HG03095 (cell line): ENCODE data around the gene IFNAR1.

Experiments used
- ATAC-seq: cut with Tn5 transposase; IDR thresholded peaks from one replicate; pipeline ENCODE4 v1.9.1; 2021; ENCODE audit warnings: moderate library complexity; ENCODE audit not compliant: unreplicated experiment

IFNAR1 gene

DNA sequence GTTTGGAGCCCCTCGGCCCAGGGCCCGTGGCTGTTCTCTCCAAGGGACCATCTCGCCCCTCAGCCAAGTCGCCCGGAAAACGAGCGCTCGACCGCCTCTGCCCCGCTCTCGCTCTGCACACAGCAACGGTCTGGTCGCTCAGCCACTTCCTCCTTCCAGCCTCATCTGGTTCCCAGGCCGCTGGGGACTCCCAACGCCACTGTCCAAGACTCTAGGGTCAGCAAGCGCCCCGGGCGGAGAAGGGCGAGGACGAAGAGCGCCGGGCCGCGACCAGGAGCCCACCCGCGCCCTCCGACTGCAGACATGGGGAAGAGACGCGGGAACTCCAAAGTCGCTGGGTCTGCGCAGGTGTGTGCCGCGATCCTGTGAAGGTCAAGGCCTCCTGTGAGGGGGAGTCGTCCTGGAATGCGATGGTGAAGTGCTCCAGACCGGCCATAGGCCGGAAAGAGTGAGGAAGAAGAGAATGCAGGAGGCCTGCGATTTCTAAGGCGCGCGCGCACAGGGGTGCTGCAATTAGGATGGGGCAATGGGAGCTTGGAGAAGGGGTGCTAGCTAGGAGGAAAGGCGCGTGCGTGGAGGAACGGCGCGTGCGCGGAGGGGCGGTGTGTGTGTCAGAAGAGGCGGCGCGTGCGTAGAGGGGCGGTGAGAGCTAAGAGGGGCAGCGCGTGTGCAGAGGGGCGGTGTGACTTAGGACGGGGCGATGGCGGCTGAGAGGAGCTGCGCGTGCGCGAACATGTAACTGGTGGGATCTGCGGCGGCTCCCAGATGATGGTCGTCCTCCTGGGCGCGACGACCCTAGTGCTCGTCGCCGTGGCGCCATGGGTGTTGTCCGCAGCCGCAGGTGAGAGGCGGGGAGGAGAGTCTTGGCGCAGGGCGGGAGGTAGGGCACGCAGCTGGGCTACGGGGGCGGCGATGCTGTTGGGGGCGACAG lies at the start of gene IFNAR1:
Gene IFNAR1 (plus strand): TSS at position 680 of the 931 bp plus-strand sequence. CDS start 86 bp downstream, at position 766.
- ATAC-seq: peak; percentile 75

DNA sequence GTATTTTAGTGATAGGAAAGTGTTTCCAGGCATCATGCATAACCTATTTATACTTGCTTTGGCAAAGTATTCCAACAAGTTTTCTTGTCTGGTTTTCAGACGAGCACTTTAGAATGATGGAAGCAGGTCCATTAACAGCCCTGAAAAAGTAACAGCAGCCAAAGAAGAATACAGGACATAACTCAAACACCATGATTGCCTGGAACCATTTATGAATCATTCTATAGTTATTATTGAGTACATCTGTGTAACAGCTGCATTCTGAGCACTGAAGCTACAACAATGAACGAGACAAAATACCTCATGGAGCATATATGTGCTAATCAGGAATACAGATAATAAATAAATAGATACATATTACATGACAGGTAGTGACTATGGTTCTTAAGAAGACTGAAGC lies 46.0 kb upstream of the IFNAR1 start:
- ATAC-seq: no peak

DNA sequence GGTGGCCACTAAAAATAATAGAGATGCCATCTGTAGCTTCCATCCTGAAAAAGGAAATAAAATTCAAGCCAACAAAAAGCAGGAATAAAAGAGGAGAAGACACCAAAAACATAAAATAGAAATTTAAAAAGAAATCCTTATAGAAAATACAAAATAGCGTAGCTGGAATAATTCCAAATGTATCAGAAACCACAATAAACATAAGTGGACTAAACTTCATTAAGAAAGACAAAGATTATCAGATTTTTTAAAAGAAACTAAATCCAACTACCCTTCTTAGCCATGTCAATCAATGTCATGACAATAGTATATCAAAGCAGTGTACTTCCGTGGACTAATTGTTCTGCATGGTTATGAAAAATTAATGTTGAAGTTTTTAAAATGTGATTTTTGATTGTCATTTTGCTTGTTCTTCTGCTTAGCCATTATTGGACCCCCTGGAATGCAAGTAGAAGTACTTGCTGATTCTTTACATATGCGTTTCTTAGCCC lies 45.4 kb upstream of the IFNAR1 start:
- ATAC-seq: no peak

DNA sequence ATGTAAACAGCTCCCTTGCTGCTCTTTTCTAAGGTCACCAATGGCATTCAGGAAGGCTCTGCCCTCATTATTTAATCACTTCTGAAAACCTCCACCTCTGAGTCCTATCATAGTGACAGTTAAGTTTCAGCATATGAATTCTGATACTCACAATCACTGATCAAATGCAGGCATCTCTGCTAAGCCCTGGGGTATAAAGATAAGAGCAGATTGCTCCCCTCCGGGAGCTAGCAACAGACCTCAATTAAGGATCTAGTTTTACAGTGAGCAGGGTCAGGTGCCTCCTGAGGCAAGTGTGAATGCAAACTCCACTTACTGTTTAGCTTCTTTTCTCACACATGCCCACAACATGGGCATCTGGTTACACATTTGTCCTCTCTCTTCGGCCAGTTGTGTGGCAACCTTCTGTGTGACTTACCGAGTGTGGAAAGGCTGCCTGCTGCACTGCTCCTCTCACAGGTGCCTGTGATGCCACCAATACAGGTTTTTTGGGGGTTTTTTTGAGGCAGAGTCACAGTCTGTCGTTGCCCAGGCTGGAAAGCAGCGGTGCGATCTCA lies 43.6 kb upstream of the IFNAR1 start:
- no peak for ATAC-seq

DNA sequence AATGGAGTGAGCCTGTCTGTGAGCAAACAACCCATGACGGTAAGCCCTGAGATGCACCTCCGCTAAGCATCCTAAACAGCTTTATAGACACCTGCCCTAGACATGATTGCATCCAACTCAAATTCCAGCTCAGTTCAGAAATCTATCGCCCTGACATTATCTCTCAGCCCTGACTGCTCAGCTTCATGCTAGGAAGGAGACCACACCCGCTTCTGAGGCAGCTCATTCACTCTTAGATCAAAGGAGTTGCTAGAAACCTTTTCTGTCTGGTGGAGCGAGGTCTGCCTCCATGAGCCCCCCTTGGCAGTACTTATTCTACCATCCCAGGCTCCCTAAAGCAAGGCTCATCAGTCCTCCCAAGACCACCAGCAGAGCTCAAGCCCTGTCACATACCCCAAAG lies 41.6 kb upstream of the IFNAR1 start:
- no peak for ATAC-seq

DNA sequence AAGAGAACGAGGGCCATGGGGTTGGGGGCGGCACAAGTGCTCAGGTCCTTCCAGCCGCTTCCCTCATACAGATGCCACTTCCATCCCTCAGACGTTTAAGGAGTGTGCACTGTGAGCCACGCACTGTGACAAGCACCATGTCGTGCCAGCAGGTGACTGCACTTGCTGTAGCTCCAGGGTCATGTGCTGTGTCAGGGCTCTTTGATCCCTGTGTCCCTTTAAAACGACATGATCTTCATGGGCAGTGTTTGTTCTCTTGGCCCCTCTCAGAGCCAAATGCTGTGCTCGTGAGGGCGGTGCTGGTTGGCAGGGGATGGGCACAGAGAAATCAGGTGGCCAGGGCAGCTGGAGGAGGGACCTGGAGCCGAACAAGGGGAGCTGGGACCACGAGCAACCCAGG lies 38.7 kb upstream of the IFNAR1 start:
- no peak for ATAC-seq

DNA sequence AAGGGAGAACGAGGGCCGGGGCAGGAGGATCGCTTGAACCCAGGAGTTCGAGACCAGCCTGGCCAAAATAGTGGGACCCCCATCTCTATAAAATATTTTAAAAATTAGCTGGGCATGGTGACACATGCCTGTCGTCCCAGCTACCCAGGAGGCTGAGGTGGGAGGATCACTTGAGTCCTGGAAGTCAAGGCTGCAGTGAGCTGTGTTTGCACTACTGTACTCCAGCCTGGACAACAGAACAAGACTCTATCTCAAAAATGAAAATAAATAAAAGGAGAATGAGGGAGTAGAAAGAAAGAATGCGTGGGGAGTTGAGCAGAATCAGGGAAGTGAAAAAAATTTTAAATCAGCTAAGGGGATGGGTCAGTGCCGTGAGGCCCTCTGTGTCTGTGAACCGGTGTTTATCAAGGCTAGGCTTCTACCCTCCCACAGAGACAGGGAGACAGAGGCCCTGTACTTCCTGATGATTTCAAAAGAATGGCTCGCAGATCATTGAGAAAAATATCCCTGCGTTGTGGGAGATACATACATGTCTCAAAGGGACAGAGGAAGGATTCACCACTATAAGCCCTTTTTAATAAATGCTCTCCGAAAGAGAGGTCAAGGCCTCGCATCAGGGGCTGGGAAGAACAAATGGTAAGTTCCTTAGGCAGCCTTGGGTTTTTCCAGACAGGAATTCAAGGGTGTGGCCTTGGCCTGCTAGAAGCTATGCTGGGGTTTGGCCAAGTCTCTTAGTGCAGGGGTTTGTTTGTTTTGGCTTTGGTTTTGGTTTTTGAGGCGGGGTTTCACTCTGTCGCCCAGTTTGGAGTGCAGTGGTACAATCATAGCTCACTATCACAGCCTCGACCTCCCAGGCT lies 37.9 kb upstream of the IFNAR1 start:
- no peak for ATAC-seq

DNA sequence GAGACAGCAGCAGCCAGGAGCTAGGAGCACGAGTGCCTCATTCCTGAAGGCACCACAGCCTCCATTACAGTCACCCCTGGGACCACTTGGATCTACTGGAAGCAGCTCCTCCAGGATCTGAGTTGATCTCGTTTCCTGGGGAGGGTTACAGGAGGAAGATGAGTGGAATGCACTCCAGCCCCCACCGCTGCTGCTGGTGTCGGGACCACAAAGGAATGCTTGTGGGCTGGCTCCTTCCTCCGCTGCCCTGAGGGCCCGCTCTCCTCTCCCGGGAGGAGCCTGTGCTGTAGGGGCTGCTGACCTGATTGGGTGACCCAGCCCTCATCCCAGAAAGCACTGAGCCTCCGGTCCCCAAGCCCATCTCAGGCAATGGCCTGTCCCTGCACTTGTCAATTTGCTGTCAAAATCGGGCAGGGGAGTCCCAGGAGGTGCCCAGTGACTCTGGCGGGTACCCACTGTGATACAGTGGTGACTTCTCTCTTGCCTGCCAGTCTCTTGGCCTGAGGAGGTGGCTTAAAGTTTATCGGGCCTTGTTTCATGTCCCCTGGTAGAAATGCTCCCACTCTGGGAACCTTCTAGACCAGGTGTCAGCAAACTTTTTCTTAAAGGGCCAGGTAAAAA lies 35.5 kb upstream of the IFNAR1 start:
- no peak for ATAC-seq

DNA sequence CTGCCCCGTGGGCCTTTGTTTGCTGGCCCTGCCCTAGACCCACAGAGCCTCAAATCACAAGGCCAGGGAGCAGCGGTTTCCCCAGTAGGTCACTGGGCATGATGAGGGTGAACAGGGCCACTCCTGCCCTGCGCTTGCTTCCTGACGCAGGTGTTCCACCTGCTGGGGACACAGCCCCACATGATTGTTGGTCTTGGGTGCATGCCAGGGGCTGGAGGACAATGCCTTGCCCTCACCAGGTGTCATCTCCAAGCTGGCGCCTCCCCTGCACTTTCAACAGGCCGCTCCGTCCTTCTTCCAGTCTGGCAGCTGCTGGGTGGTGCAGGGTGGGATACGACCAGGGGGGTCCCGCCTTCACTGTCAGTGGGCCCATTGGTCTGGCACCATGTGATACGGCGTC lies 34.3 kb upstream of the IFNAR1 start:
- ATAC-seq: no peak

DNA sequence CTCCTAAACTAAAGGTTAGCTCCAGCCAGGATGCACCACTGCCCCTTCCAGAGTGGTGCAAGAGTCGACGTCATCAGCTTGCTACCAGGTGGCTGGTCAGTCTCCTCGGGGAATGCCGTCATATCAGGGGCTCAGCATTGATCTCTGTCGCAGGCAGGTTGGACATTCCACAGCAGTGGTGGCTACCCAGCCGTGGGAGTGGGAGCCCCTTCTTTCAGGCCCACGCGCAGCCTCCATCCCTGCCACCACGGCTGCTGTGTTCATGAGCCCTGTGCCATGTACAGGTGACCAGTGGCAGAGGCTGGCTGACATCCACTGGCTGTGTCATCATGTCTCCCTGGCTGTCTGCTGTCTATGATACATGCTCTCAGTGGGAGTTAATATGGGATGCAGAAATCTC lies 33.1 kb upstream of the IFNAR1 start:
- ATAC-seq: no peak

DNA sequence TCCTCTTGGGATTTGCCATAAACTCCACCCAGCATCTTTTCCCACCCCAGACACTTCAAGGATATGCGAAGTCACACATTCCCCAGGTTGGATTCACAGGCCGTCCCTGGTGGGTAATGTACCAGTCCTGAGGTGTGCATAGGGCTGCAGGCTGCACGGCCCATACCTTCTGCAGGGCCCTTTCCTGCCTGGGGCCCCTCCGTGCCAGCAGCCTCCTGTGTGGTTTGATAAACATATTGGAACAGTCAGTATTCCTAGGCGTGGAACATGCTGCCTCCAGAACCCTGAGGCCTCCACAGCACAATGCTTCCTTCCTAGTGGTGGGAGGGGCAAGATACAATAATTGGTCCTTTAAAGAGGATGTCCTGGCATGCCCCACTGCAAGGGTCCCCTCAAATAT lies 32.0 kb upstream of the IFNAR1 start:
- ATAC-seq: no peak

DNA sequence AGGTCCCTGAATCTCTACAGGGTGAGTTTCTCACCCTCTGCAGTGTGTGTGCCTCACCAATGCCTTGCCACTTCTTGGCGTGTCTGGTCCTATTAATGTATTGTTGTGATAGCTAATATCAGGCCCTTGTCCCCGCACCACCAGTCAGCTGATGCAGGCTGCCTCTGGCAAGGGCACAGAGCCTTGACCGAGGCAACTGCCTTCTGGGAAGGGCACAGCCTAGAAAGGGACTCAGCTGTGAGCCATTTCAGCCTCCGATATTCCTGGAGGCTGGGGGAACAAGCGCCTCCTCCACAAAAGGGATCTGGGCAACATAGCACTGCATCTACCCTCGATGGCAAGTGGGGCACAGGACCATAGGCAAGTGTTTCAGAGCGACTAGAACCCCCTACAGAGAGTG lies 31.6 kb upstream of the IFNAR1 start:
- no peak for ATAC-seq

DNA sequence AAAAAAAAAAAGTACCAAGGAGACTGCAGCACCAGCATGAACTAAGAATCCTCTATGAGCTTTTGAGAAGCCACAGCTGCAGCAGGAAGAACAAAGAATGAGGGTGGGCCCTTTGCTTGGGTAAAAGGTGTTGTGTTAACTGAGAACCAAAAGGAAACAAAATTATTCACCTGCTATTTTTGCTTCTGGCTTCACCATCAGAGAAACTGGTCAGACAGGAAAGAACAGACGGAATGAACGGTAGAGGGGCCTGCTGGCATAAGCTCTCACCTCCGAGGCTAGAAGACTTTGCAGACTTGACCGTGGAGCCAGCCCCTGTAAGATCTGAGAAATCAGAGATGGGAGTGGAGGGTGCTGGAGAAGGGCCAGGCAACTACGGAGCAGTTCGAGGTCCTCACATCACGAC lies 31.0 kb upstream of the IFNAR1 start:
- ATAC-seq: no peak

DNA sequence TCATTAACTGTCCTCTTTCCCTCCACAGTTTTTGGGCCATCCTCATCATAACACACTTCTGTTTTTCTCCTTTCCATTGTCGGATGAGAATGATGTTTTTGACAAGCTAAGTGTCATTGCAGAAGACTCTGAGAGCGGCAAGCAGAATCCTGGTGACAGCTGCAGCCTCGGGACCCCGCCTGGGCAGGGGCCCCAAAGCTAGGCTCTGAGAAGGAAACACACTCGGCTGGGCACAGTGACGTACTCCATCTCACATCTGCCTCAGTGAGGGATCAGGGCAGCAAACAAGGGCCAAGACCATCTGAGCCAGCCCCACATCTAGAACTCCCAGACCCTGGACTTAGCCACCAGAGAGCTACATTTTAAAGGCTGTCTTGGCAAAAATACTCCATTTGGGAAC lies 28.6 kb upstream of the IFNAR1 start:
- ATAC-seq: no peak

DNA sequence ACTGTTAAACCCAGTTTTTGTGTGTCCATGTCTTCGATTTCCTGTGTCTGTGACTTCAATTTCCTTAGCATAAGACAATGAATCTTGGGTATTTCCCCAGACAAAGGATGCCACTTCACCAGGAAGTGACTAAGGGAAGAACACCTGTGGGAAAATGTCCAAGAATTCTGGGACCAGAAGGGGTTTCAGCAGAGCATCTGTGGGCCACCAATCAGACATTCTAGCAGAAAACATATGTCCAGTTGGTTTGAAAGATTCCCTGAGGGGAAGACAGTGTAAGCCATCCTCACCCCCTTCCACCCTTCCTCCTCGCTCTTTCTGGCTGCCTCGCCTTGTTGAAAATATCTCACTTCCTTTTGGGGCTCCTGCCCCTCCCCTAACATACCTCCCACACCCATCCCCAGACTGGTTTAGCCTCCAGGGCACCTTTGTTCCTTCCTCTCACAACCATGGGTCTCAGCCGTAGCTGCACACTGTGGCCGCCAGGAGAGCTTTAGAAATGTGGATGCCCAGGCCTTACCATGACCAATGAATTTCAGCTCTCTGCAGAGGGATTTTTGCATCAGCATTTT lies 25.5 kb upstream of the IFNAR1 start:
- peak; percentile 66 for ATAC-seq

DNA sequence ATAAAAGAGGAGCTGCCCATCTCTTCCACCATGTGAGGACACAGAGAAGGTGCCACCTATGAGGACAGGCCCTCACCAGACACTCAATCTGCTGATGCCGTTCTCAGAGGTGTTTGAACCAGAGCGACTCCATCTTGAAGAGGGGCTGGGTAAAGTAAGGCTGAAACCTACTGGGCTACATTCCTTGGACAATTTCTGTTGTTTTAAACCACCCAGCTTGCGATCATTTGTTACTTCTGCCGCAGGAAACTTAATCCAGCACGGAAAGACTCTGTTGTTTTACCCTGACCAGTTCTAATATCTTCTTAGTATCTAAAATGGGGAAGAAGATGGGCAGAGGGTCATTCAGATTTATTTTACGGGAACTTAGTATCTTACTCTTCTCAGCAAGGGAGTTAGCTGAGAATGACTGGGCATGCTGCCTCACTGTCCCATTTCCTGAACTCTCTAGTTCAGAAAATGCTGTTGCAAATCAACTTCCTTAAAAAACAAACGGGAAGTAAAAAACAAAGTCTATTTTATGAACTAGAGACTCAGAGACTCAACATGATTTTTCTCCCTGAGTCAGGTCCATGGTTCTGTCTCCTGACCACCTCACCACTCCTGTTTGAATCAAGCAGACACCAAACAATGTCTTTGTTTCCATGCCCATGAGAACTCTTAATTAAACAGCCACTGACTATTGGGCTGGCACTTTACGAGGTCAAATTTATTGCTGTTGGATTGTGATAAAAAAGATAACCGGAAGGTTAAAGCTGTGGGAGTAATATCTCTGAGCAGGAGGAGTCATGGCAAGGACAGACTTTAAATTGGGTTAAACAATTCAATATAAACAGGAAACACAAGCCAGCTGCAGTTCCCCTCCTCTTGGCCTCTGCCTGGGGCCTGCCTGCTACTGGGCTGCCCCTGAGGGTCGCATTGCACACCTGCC lies 23.8 kb upstream of the IFNAR1 start:
- ATAC-seq: no peak

DNA sequence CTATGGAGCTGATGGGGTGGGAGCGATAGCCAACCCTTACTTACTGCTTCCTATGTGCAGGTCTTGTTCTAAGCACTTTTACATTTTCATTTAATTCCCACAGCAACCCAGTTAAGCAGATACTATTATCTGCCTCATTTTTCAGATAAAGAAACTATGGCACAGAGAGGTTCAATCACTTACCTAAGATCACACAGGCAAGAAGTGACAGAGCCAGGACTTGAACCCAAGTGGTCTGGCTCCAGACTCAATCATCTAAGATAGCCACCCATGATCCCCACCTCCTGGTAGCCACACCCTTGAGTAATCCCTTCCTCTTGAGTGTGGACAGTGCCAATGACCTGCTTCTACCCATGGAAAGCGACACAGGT lies 23.2 kb upstream of the IFNAR1 start:
- no peak for ATAC-seq

DNA sequence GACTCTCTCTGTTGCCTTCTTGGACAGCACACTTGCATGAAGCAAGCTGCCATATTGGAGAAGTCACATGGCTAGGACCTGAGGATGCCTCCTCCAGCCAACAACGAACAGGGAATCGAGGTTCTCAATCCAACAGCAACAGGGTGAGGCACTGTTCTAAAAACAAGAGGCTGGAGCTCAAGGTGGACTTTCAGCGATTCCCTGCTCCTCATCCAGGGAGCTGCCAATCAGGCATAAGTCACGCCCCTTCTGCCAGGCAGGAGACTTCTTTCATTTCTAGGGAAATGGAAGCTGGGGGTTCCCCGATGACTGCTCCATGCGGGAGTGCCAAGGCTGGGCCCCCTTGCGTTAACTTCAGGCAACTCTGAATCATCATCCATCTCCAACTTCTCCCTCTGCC lies 22.7 kb upstream of the IFNAR1 start:
- no peak for ATAC-seq

DNA sequence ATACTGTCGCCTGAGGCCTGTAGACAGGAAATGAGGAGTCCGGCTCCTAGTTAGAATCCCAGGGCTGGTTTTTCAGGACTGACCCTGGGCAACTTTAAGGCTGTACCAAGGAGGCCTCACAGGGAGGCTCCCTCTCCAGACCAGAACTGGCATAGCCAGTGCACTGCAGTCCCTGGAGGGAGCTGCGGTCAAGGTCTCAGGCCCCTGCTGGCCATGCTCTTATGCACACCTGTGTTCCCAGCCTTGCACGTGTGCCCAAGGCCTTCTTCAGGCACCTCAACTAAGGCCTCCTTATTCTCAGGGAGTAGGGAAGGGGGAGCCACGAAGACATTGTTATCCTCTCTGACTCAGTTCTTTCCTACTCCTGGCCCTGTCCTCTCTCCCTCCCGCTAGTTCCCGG lies 22.0 kb upstream of the IFNAR1 start:
- ATAC-seq: no peak

DNA sequence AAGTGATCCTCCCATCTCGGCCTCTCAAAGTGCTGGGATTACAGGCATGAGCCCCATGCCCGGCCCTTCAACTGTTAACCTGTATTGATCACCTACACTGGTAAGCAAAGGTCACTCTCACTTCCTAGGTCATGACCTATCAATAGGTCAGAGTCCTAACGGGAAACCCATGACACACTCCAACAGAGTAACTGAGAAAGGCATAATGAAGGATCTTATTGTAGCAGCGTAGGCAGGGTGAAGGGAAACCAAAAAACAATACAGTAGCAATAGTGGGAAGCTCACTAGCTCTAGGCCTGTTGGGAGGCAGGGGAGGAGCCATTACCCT lies 19.5 kb upstream of the IFNAR1 start:
- no peak for ATAC-seq
